Ovary (tissue), 3 donors: ENCODE measurements around the gene MED23.

ENCODE experiments used
- CTCF ChIP-seq, 3 donors: fragments of 450-650 bp in 2 of 3; fragments of 200-600 bp in 1 of 3; IDR thresholded peaks; one replicate each; pipeline versions ENCODE4 v1.5.1 to v1.8.0; 2016 to 2022; ENCODE audit warnings: antibody characterized with exemption in 3 of 3, mild to moderate bottlenecking in 1 of 3
- EP300 ChIP-seq: sonication (generic); formaldehyde crosslinking; IDR thresholded peaks from one replicate; pipeline ENCODE4 v1.6.1; 2017; ENCODE audit warnings: antibody characterized with exemption
- POLR2A ChIP-seq: fragments of 450-650 bp; IDR thresholded peaks from one replicate; pipeline ENCODE4 v1.6.1; 2017; ENCODE audit warnings: antibody characterized with exemption, mild to moderate bottlenecking, moderate library complexity
- donor health status: DM: no; HTN: no; CAD: no.

- TF ChIP-seq EP300: no peak
- TF ChIP-seq CTCF (IDR thresholded peaks at IDR 0.05): no peak
- no peak for TF ChIP-seq POLR2A
Measured at GRCh38 chr6:131669891-131670290, 41.8 kb upstream of the MED23 start.
